HFFc6 (cell line): ENCODE measurements around the gene GAS7. TPM values are rescaled to one million over a fixed set of nuclear protein-coding genes. Genes with fewer than 3 reads are reported as not detected.

Experiments
- DNase-seq: peaks from one replicate; pipeline ENCODE4 v3.0.0-alpha.2; 2018
- H3K27ac Mint-ChIP-seq: 2 replicates; pipeline ENCODE4 v1.8.0; 2020; ENCODE audit warnings: mild to moderate bottlenecking, mixed read lengths
- H3K27me3 Mint-ChIP-seq: 2 replicates; pipeline ENCODE4 v1.8.0; 2021; ENCODE audit warnings: mild to moderate bottlenecking, moderate library complexity, mixed read lengths; ENCODE audit not compliant: insufficient read depth
- H3K36me3 Mint-ChIP-seq: 2 replicates; pipeline ENCODE4 v1.8.0; 2021; ENCODE audit warnings: low read depth, mixed read lengths
- H3K4me1 Mint-ChIP-seq: 2 replicates; pipeline ENCODE4 v1.8.0; 2020; ENCODE audit warnings: low read depth, mixed read lengths
- H3K4me3 Mint-ChIP-seq: 2 replicates; pipeline ENCODE4 v1.8.0; 2020; ENCODE audit warnings: mild to moderate bottlenecking, moderate library complexity, mixed read lengths
- H3K9me3 Mint-ChIP-seq: 2 replicates; pipeline ENCODE4 v1.8.0; 2020; ENCODE audit warnings: mild to moderate bottlenecking, mixed read lengths
- CTCF ChIP-seq: fragments of 200-600 bp; sonication (generic); IDR thresholded peaks from 2 replicates; pipeline ENCODE4 v1.5.0; 2021; ENCODE audit warnings: antibody characterized with exemption, mild to moderate bottlenecking
- total RNA-seq, 6 experiments: library from RNA; stranded (reverse); fragmentation: NEBNext Ultra II Directional; extraction: Animal tissue kit (Norgen Biotek cat#: 25700); gene quantifications; 2 replicates in 1 of 6; 3 replicates in 5 of 6; pipeline ENCODE4 v1.2.3, GENCODE V29; 2021

Gene GAS7
- total RNA-seq, 6 experiments from 2014 or later, result 1.4 to 7.4 (median 3.1) TPM

DNA sequence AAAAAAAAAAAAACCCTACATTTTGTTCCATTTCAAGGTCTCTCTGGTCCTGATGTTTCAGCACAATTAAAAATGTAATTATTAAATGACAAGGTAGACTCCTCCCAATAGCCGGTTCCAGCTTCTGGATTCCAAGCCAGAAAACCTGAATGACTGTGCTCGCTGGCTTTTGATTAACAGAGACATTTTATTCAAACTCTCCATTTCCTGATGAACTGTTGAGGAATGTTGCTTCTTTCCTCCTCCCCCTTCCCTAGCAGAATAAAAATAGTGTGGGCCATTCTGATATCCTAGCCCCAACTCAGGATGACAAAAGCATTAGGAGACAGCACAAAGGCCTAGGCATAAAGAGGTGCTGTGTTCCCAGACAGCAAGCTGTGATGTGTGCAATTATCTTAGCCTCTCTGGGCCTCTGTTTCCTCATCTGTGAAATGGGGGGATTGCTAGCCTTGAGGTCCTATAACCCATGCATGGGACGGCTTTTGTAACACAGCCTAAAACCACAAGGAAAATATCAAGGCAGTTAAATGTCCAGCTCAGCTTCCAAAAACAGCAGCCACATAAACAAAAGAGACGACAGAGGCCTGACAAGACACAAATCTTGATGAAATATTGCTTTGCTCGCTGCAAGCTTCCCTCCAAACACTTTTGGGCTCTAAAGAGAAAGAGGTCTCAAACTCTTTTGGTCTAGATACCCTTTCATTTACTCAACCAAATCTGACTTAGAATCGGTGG lies 166.1 kb downstream of the GAS7 start:
- DNase-seq, result peak; percentile 18
- no peak for TF ChIP-seq CTCF
- Mint-ChIP-seq H3K4me3 (no peak overlapping the region), H3K9me3 (no peaks in the 10 kb centered on the region), H3K27me3 (peaks cover 7% of the 10 kb centered on the region), H3K4me1 (peaks cover 8% of the 10 kb centered on the region; the same call in 1 of the 2 replicates), H3K27ac (no peak overlapping the region), H3K36me3 (no peaks in the 10 kb centered on the region)

DNA sequence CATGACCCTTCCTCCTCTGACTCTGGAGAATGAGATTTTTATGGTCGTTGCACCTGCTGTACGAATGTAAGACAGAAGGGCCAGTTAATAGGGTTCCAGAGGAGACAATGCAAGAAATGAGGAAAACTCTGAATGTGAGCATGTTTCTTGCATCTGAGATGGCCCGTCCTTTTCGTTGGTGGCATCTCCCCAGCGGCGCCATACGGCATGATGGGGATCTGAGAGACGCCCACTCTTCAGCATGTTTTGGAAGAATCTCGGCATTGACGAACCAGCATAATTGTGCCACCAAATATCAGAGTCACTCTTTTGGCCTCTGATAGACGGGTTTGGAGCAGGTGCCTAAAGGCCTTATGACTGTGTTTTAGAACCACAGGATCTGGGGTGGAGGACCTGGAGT lies 166.8 kb downstream of the GAS7 start:
- no peaks in the 10 kb centered on the region for H3K9me3 Mint-ChIP-seq
- no peak overlapping the region for H3K4me3 Mint-ChIP-seq
- no peak for DNase-seq
- H3K4me1 Mint-ChIP-seq, result peaks cover 8% of the 10 kb centered on the region; the same call in 1 of the 2 replicates
- H3K36me3 Mint-ChIP-seq, result no peaks in the 10 kb centered on the region
- no peak for TF ChIP-seq CTCF
- peaks cover 5% of the 10 kb centered on the region for H3K27me3 Mint-ChIP-seq
- H3K27ac Mint-ChIP-seq, result no peak overlapping the region

DNA sequence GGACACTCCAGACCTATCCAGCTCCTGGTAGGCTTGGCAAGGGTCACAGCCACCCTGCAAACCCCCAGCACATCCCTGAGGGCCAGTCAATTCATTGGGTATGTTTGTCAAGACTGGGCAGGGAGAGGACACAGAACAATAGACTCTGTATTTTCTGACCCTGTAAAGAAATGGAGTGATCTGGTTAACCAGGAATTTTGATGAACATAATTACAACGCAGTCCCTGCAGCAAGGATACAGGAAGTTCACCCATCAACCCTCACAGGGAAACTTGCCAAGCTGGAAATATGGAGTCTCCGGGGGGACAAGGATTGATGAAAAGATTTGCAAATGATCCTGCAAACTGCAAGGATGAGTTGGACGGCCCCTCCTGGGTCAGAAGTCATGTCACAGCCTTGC lies 167.3 kb downstream of the GAS7 start:
- Mint-ChIP-seq H3K4me1 (peaks cover 8% of the 10 kb centered on the region; the same call in 1 of the 2 replicates), H3K27me3 (peaks cover 6% of the 10 kb centered on the region), H3K9me3 (no peaks in the 10 kb centered on the region), H3K36me3 (no peaks in the 10 kb centered on the region), H3K4me3 (no peak overlapping the region), H3K27ac (no peak overlapping the region)
- no peak for DNase-seq
- TF ChIP-seq CTCF, result no peak

DNA sequence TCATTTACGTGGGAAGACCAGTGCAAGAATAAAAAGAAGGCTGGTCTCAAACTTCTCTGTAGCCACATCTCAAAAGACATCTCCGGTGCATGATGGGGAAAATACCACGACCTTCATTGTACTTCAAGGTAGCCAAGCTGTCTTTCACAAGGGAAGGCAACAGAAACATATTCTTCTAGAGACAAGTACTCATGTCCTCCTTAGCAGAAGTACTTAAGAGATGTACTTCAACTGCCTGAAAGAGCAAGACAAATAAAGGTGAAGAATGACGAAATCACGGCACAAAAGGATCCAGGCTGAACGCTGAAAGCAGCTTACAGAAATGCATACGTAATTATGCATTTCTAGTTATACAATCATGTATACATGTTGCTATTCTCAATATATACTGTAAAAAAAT lies 169.3 kb downstream of the GAS7 start:
- Mint-ChIP-seq H3K4me1 (peaks cover 8% of the 10 kb centered on the region; the same call in 1 of the 2 replicates), H3K27ac (no peak overlapping the region), H3K9me3 (no peaks in the 10 kb centered on the region), H3K4me3 (no peak overlapping the region), H3K27me3 (peaks cover 6% of the 10 kb centered on the region), H3K36me3 (no peaks in the 10 kb centered on the region)
- TF ChIP-seq CTCF, result no peak
- no peak for DNase-seq

GRCh38 chr17:10025976-10026901 lies 172.2 kb downstream of the GAS7 start:
- Mint-ChIP-seq H3K27ac (no peak overlapping the region), H3K36me3 (no peaks in the 10 kb centered on the region), H3K27me3 (peaks cover 9% of the 10 kb centered on the region), H3K4me3 (no peak overlapping the region), H3K9me3 (no peaks in the 10 kb centered on the region), H3K4me1 (no peaks in the 10 kb centered on the region; the same call in 1 of the 2 replicates)
- no peak for TF ChIP-seq CTCF
- DNase-seq, result no peak
